Spleen (tissue), 11 donors: ENCODE measurements around the gene RHNO1. TPM values are rescaled to one million over a fixed set of nuclear protein-coding genes. Genes with fewer than 3 reads are reported as not detected.

Experiments used
- DNase-seq: peaks from one replicate; pipeline ENCODE4 v3.0.0-alpha.2; 2020
- H3K27ac ChIP-seq, 8 donors: fragments of 200-600 bp; sonication (generic) in 7 of 8; 1 replicate in 4 of 8; 2 replicates in 4 of 8; pipeline versions ENCODE4 v1.5.0 to v1.8.0; 2016 to 2021; ENCODE audit warnings: inconsistent platforms in 4 of 8, mild to moderate bottlenecking in 4 of 8, moderate library complexity in 1 of 8
- H3K27me3 ChIP-seq, 7 donors: fragments of 200-600 bp; sonication (generic) in 6 of 7; replicated peaks in 1 of 7; 1 replicate in 4 of 7; 2 replicates in 3 of 7; pipeline versions ENCODE4 v1.5.0 to v1.8.0; 2016 to 2021; ENCODE audit warnings: inconsistent platforms in 3 of 7, mild to moderate bottlenecking in 1 of 7
- H3K36me3 ChIP-seq, 6 donors: fragments of 200-600 bp; sonication (generic) in 5 of 6; 1 replicate in 4 of 6; 2 replicates in 2 of 6; pipeline versions ENCODE4 v1.5.0 to v1.8.0; 2016 to 2021; ENCODE audit warnings: inconsistent platforms in 2 of 6
- H3K4me1 ChIP-seq, 6 donors: fragments of 200-600 bp; sonication (generic) in 5 of 6; 1 replicate in 3 of 6; 2 replicates in 3 of 6; pipeline versions ENCODE4 v1.5.0 to v1.8.0; 2016 to 2021; ENCODE audit warnings: inconsistent platforms in 3 of 6
- H3K4me3 ChIP-seq, 8 donors: fragments of 200-600 bp; sonication (generic) in 7 of 8; 1 replicate in 4 of 8; 2 replicates in 4 of 8; pipeline versions ENCODE4 v1.5.0 to v1.8.0; 2016 to 2021; ENCODE audit warnings: inconsistent platforms in 4 of 8, mild to moderate bottlenecking in 4 of 8, moderate library complexity in 2 of 8
- H3K9me3 ChIP-seq, 8 donors: fragments of 200-600 bp; sonication (generic) in 7 of 8; 1 replicate in 4 of 8; 2 replicates in 4 of 8; pipeline versions ENCODE4 v1.5.0 to v1.8.0; 2016 to 2021; ENCODE audit warnings: inconsistent platforms in 4 of 8
- POLR2A ChIP-seq, 3 donors: fragments of 450-650 bp; IDR thresholded peaks; one replicate each; pipeline ENCODE4 v1.5.1; 2017; ENCODE audit warnings: antibody characterized with exemption in 3 of 3, mild to moderate bottlenecking in 1 of 3
- POLR2AphosphoS5 ChIP-seq, 3 donors: sonication (generic); formaldehyde crosslinking; IDR thresholded peaks; one replicate each; pipeline ENCODE4 v1.5.1; 2017; ENCODE audit warnings: antibody characterized with exemption in 3 of 3
- WGBS, 5 donors: extraction: QIAGEN DNeasy Blood & Tissue Kit in 3 of 5; methylation state at CpG; one replicate each; pipeline versions ENCODE4 v1.1.5 to v1.1.7; 2013 to 2018; 5-methylcytosine and 5-hydroxymethylcytosine counted together
- intact Hi-C: fragments of 100-400 bp; cut with DNase I; formaldehyde crosslinking; loops from one replicate; pipeline ENCODE4 v1.15.0; 2023; ENCODE audit warnings: low total_unique reads
- polyA plus RNA-seq, 3 donors: library from polyadenylated mRNA; stranded (reverse); fragments of 200-250 nt; gene quantifications; one replicate each; pipeline ENCODE4 v1.2.1, GENCODE V29; 2013
- total RNA-seq, 7 donors: library from RNA; depleted of rRNA in 3 of 7; stranded (reverse); fragments of >200 nt in 3 of 7; fragmentation: NEBNext Ultra II Directional in 4 of 7; extraction: Animal tissue kit (Norgen Biotek cat#: 25700) in 4 of 7; gene quantifications; one replicate each; pipeline versions ENCODE4 v1.1.0 to v1.2.1, GENCODE V29; 2016 to 2021
- TF ChIP-seq, protein P1 (sequence below), 11 experiments: fragments of 200-600 bp in 7 of 11; fragments of 450-650 bp in 4 of 11; sonication (generic) in 4 of 11; IDR thresholded peaks in 8 of 11; conservative IDR thresholded peaks in 3 of 11; 1 replicate in 7 of 11; 2 replicates in 4 of 11; pipeline versions ENCODE4 v1.4.0 to v1.8.0; 2016 to 2021; ENCODE audit warnings: antibody characterized with exemption in 11 of 11, inconsistent platforms in 4 of 11, mild to moderate bottlenecking in 1 of 11
- donor health status: healthy with polysubstance abuse.
- donor health status: DM: no; HTN: no; CAD: no; lungs with moderate emphysema.
- donor health status: DM: no; HTN: no; CAD: no.
- donor health status: Bipolar disorder and iron deficiency.
- donor health status: healthy.
- donor health status: DM: no; HTN: no; CAD: no.
- donor health status: DM: yes; HTN: yes; CAD: no.

Gene RHNO1
- total and polyA plus RNA-seq, 10 donors: 15.9 to 26.0 (median 23.1) TPM

GRCh38 chr12:2856051-2856450 lies 21.0 kb upstream of the RHNO1 start:
- TF ChIP-seq POLR2A (IDR thresholded peaks at IDR 0.05): no peak
- TF ChIP-seq, protein P1, sequence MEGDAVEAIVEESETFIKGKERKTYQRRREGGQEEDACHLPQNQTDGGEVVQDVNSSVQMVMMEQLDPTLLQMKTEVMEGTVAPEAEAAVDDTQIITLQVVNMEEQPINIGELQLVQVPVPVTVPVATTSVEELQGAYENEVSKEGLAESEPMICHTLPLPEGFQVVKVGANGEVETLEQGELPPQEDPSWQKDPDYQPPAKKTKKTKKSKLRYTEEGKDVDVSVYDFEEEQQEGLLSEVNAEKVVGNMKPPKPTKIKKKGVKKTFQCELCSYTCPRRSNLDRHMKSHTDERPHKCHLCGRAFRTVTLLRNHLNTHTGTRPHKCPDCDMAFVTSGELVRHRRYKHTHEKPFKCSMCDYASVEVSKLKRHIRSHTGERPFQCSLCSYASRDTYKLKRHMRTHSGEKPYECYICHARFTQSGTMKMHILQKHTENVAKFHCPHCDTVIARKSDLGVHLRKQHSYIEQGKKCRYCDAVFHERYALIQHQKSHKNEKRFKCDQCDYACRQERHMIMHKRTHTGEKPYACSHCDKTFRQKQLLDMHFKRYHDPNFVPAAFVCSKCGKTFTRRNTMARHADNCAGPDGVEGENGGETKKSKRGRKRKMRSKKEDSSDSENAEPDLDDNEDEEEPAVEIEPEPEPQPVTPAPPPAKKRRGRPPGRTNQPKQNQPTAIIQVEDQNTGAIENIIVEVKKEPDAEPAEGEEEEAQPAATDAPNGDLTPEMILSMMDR (IDR thresholded peaks at IDR 0.05 in 8 of 11, conservative IDR thresholded peaks at IDR 0.05 in 3 of 11): no peak
- no peak for TF ChIP-seq POLR2AphosphoS5 (IDR thresholded peaks at IDR 0.05)
- no peak for DNase-seq
- Histone ChIP-seq H3K27me3 (no peaks in the 10 kb centered on the region), H3K4me3 (no peak overlapping the region), H3K4me1 (peaks cover 0 to 5% (median 0%) of the 10 kb centered on the region in 6 donors), H3K36me3 (peaks cover 0 to 59% (median 13%) of the 10 kb centered on the region in 6 donors), H3K9me3 (no peaks in the 10 kb centered on the region), H3K27ac (no peak overlapping the region)
- WGBS, 5 donors: 87 to 97% (median 92%) methylated on average over 3 of the region's 3 CpGs
- intact Hi-C loops: no loop called here

DNA sequence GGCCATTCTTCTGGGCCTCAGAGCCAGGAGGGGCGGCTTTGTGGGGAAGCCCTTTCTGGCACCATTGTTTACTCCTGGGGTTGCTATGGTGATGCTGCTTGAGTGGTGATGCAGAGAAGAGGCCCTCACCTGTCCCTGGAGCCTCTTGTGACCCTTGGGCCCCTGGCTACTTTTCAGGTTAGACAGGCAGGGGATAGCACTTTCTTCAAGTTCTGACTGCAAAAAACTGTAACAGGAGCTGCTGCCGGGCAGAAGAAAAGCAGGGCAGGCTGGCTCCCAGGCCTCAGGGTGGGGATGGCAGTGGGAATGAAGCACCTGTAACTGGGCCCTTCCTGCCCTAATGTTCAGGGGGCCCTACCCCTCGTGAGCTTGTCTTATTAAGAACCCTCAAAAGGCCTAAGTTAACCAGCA lies 20.0 kb upstream of the RHNO1 start, which contains the start of gene TEX52:
Gene TEX52 (minus strand): TSS at position 19 of the 411 bp plus-strand sequence. CDS start 13 bp downstream, at position 6.
- intact Hi-C loops: no loop called here
- TF ChIP-seq, protein P1 (IDR thresholded peaks at IDR 0.05 in 8 of 11, conservative IDR thresholded peaks at IDR 0.05 in 3 of 11): no peak
- H3K4me1 ChIP-seq: peaks cover 0 to 5% (median 0%) of the 10 kb centered on the region in 6 donors
- H3K27ac ChIP-seq: peak within 1 kb of the TSS in 1 of 8 donors; percentile 67
- H3K27me3 ChIP-seq: no peaks in the 10 kb centered on the region
- no peak within 1 kb of the TSS for H3K4me3 ChIP-seq
- WGBS, 5 donors: 86 to 92% (median 88%) methylated on average over 3 of the region's 3 CpGs
- H3K9me3 ChIP-seq: no peaks in the 10 kb centered on the region
- DNase-seq: peak; percentile 37
- peaks cover 0 to 62% (median 13%) of the 10 kb centered on the region in 6 donors for H3K36me3 ChIP-seq

DNA sequence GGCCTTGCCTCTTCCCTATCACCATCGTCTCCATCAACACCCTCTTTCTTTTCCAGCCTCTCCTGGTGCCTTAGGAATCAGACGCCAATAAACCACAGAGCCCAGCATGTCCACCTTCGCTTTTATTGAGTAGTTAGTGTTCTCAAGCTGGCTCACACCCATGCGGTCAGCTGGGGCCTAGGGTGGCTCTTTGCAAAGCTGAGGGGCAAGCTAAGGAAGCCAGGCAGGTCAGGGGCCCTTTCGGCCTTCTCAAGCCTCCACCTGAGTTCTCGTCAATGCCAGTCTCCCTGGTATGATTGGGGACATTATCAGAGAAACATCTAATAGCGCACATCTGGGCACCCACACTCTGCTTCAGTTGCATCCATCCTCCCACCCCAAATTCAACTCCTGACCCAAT lies 19.4 kb upstream of the RHNO1 start:
- 93 to 99% (median 97%) methylated on average over 7 of the region's 7 CpGs for whole genome bisulfite sequencing, 5 donors
- intact Hi-C loops: no loop called here
- Histone ChIP-seq H3K4me1 (peaks cover 0 to 5% (median 0%) of the 10 kb centered on the region in 6 donors), H3K4me3 (no peak overlapping the region), H3K9me3 (no peaks in the 10 kb centered on the region), H3K27me3 (no peaks in the 10 kb centered on the region), H3K27ac (no peak overlapping the region), H3K36me3 (peaks cover 0 to 68% (median 13%) of the 10 kb centered on the region in 6 donors)
- TF ChIP-seq POLR2A (IDR thresholded peaks at IDR 0.05) (no peak), POLR2AphosphoS5 (IDR thresholded peaks at IDR 0.05) (no peak)
- TF ChIP-seq, protein P1 (IDR thresholded peaks at IDR 0.05 in 8 of 11, conservative IDR thresholded peaks at IDR 0.05 in 3 of 11): no peak
- peak; percentile 22 for DNase-seq

GRCh38 chr12:2858334-2858733 lies 18.7 kb upstream of the RHNO1 start:
- 70 to 92% (median 86%) methylated on average over 2 of the region's 2 CpGs for WGBS, 5 donors
- TF ChIP-seq POLR2A (IDR thresholded peaks at IDR 0.05) (no peak), POLR2AphosphoS5 (IDR thresholded peaks at IDR 0.05) (no peak)
- TF ChIP-seq, protein P1 (IDR thresholded peaks at IDR 0.05 in 8 of 11, conservative IDR thresholded peaks at IDR 0.05 in 3 of 11): no peak

More at GRCh38 chr12:2858334-2858733, 18.7 kb upstream of the RHNO1 start:
- no peaks in the 10 kb centered on the region for H3K9me3 ChIP-seq
- intact Hi-C loops: no loop called here
- H3K4me3 ChIP-seq: no peak overlapping the region
- DNase-seq: no peak
- H3K36me3 ChIP-seq: peaks cover 0 to 75% (median 13%) of the 10 kb centered on the region in 6 donors
- peak overlapping the region in 6 of 8 donors; percentile 36 to 67 (median 58) for H3K27ac ChIP-seq
- peaks cover 0 to 5% (median 0%) of the 10 kb centered on the region in 6 donors for H3K4me1 ChIP-seq
- H3K27me3 ChIP-seq: no peaks in the 10 kb centered on the region
